Thymus (tissue), 14 donors: ENCODE measurements around the gene BRINP2. TPM values are rescaled to one million over a fixed set of nuclear protein-coding genes. Genes with fewer than 3 reads are reported as not detected.
A peak's percentile ranks its signal among the peaks of the same experiment; 100 is the strongest.

Source experiments
- DNase-seq, 9 donors: peaks; one replicate each; pipeline ENCODE4 v3.0.0-alpha.2; 2013; ENCODE audit warnings: low spot score in 9 of 9, low read depth in 6 of 9, missing footprints in 1 of 9
- H3K27ac ChIP-seq, 2 donors: one replicate each; pipeline ENCODE4 v1.5.1; 2013; ENCODE audit warnings: control low read depth in 1 of 2, low read depth in 1 of 2, low read length in 1 of 2, mild to moderate bottlenecking in 1 of 2, moderate library complexity in 1 of 2
- H3K27me3 ChIP-seq, 2 donors: one replicate each; pipeline ENCODE4 v1.5.1; 2013; ENCODE audit warnings: low read length in 1 of 2; ENCODE audit not compliant: control insufficient read depth in 2 of 2, insufficient read depth in 1 of 2
- H3K36me3 ChIP-seq, 2 donors: one replicate each; pipeline ENCODE4 v1.5.1; 2013; ENCODE audit warnings: low read length in 1 of 2, mild to moderate bottlenecking in 1 of 2, moderate library complexity in 1 of 2; ENCODE audit not compliant: control insufficient read depth in 2 of 2, insufficient read depth in 2 of 2
- H3K4me1 ChIP-seq, 2 donors: one replicate each; pipeline ENCODE4 v1.5.1; 2013; ENCODE audit warnings: low read length in 2 of 2; ENCODE audit not compliant: control insufficient read depth in 2 of 2, insufficient read depth in 2 of 2
- H3K4me3 ChIP-seq, 2 donors: one replicate each; pipeline ENCODE4 v1.5.1; 2013; ENCODE audit warnings: low read length in 2 of 2, control low read depth in 1 of 2, mild to moderate bottlenecking in 1 of 2
- H3K9me3 ChIP-seq, 2 donors: one replicate each; pipeline ENCODE4 v1.5.1; 2013; ENCODE audit warnings: low read length in 1 of 2, mild to moderate bottlenecking in 1 of 2; ENCODE audit not compliant: control insufficient read depth in 2 of 2, insufficient read depth in 1 of 2
- WGBS: extraction: QIAGEN DNeasy Blood & Tissue Kit; methylation state at CpG from one replicate; pipeline ENCODE4 v1.1.7; 2013; 5-methylcytosine and 5-hydroxymethylcytosine counted together
- long read RNA-seq, 10 donors: transcript quantifications; one replicate each; lab custom pipeline, GENCODE V29; 2026
- polyA plus RNA-seq: library from polyadenylated mRNA; stranded (reverse); fragments of 200-250 nt; gene quantifications from one replicate; pipeline ENCODE4 v1.2.3, GENCODE V29; 2013
- total RNA-seq: library from RNA; stranded (reverse); fragments of 120-200 nt; gene quantifications from one replicate; pipeline ENCODE4 v1.2.4, GENCODE V29; 2013
- donor health status: healthy.

Gene BRINP2
- total RNA-seq (0.09 TPM), polyA plus RNA-seq (0.23 TPM)
- long read RNA-seq, donor 1, result 0 reads
- long read RNA-seq, donor 2, result 0 reads
- long read RNA-seq, donor 3, result 0 reads
- long read RNA-seq, donor 4, result 0 reads
- long read RNA-seq, donor 5, result 0 reads
- long read RNA-seq, donor 6, result 0 reads
- long read RNA-seq, donor 7, result 0 reads
- long read RNA-seq, donor 8, result 0 reads
- long read RNA-seq, donor 9, result 0 reads
- long read RNA-seq, donor 10, result 0 reads

GRCh38 chr1:177170756-177171535 lies at the start of gene BRINP2:
Gene BRINP2, plus strand, starts transcription at chr1:177170958. Its CDS starts 58,919 bp downstream, at chr1:177229877.
- no peaks in the 10 kb centered on the region for H3K9me3 ChIP-seq
- no peaks in the 10 kb centered on the region for H3K36me3 ChIP-seq

GRCh38 chr1:177122461-177123251 lies 48.1 kb upstream of the BRINP2 start:
- Histone ChIP-seq H3K9me3 (no peaks in the 10 kb centered on the region), H3K36me3 (no peaks in the 10 kb centered on the region), H3K27me3 (no peaks in the 10 kb centered on the region), H3K27ac (no peak overlapping the region), H3K4me1 (no peaks in the 10 kb centered on the region), H3K4me3 (no peak overlapping the region)
- no peak for DNase-seq
- 92% methylated on average over 12 of the region's 12 CpGs for WGBS

More at GRCh38 chr1:177170756-177171535, at the start of gene BRINP2:
- peaks cover 6 to 35% of the 10 kb centered on the region in 2 donors for H3K27me3 ChIP-seq
- H3K27ac ChIP-seq, result no peak within 1 kb of the TSS
- H3K4me1 ChIP-seq, result peaks cover 0 to 4% of the 10 kb centered on the region in 2 donors
- no peak within 1 kb of the TSS for H3K4me3 ChIP-seq
- DNase-seq, result peak in 2 of 9 donors; percentile 6 to 15
- WGBS, result 4% methylated on average over 49 of the region's 49 CpGs

- DNase-seq, result no peak
- Histone ChIP-seq H3K36me3 (no peaks in the 10 kb centered on the region), H3K4me3 (no peak overlapping the region), H3K27me3 (no peaks in the 10 kb centered on the region), H3K9me3 (no peaks in the 10 kb centered on the region), H3K27ac (no peak overlapping the region), H3K4me1 (no peaks in the 10 kb centered on the region)
- 93% methylated on average over 4 of the region's 4 CpGs for WGBS
Observed at GRCh38 chr1:177124577-177125278, 46.0 kb upstream of the BRINP2 start.

- Histone ChIP-seq H3K36me3 (no peaks in the 10 kb centered on the region), H3K4me3 (no peak overlapping the region), H3K27ac (no peak overlapping the region), H3K27me3 (no peaks in the 10 kb centered on the region), H3K4me1 (no peaks in the 10 kb centered on the region), H3K9me3 (no peaks in the 10 kb centered on the region)
- 47% methylated on average over 3 of the region's 3 CpGs for WGBS
- no peak for DNase-seq
Observed at GRCh38 chr1:177126267-177126666, 44.5 kb upstream of the BRINP2 start.

- H3K36me3 ChIP-seq, result no peaks in the 10 kb centered on the region
- no peaks in the 10 kb centered on the region for H3K4me1 ChIP-seq
- no peak overlapping the region for H3K4me3 ChIP-seq
- 86% methylated on average over 4 of the region's 4 CpGs for WGBS
- no peaks in the 10 kb centered on the region for H3K9me3 ChIP-seq
- no peak for DNase-seq
- H3K27ac ChIP-seq, result no peak overlapping the region
- no peaks in the 10 kb centered on the region for H3K27me3 ChIP-seq
Observed at GRCh38 chr1:177128665-177129281, 42.0 kb upstream of the BRINP2 start.

- H3K4me3 ChIP-seq, result no peak overlapping the region
- no peaks in the 10 kb centered on the region for H3K9me3 ChIP-seq
- no peaks in the 10 kb centered on the region for H3K4me1 ChIP-seq
- H3K36me3 ChIP-seq, result no peaks in the 10 kb centered on the region
- no peaks in the 10 kb centered on the region for H3K27me3 ChIP-seq
- 90% methylated on average over 5 of the region's 5 CpGs for WGBS
- no peak overlapping the region for H3K27ac ChIP-seq
- no peak for DNase-seq
Observed at GRCh38 chr1:177130451-177130945, 40.3 kb upstream of the BRINP2 start.

- no peak for DNase-seq
- no peaks in the 10 kb centered on the region for H3K9me3 ChIP-seq
- no peaks in the 10 kb centered on the region for H3K36me3 ChIP-seq
- 56% methylated on average over 4 of the region's 4 CpGs for WGBS
- no peaks in the 10 kb centered on the region for H3K27me3 ChIP-seq
- no peak overlapping the region for H3K4me3 ChIP-seq
- no peaks in the 10 kb centered on the region for H3K4me1 ChIP-seq
- no peak overlapping the region for H3K27ac ChIP-seq
Observed at GRCh38 chr1:177131723-177132122, 39.0 kb upstream of the BRINP2 start.

- DNase-seq, result no peak
- Histone ChIP-seq H3K4me3 (no peak overlapping the region), H3K4me1 (no peaks in the 10 kb centered on the region), H3K27ac (no peak overlapping the region), H3K27me3 (no peaks in the 10 kb centered on the region), H3K36me3 (no peaks in the 10 kb centered on the region), H3K9me3 (no peaks in the 10 kb centered on the region)
- 95% methylated on average over 2 of the region's 2 CpGs for WGBS
Observed at GRCh38 chr1:177132141-177132540, 38.6 kb upstream of the BRINP2 start.
